Ishikawa (cell line): ENCODE data around the gene TARBP2.

Source experiments
- CEBPB ChIP-seq: IDR thresholded peaks from 2 replicates; pipeline ENCODE4 v1.6.1; 2012
- CREB1 ChIP-seq: IDR thresholded peaks from 2 replicates; pipeline ENCODE4 v1.6.1; 2012; ENCODE audit warnings: low read depth
- EGR1 ChIP-seq: IDR thresholded peaks from 2 replicates; pipeline ENCODE4 v1.6.1; 2012
- EP300 ChIP-seq: IDR thresholded peaks from 2 replicates; pipeline ENCODE4 v1.6.1; 2012; ENCODE audit warnings: borderline replicate concordance
- FOXM1 ChIP-seq: IDR thresholded peaks from 2 replicates; pipeline ENCODE4 v1.6.1; 2012; ENCODE audit warnings: low read depth, borderline replicate concordance
- MAX ChIP-seq: IDR thresholded peaks from 2 replicates; pipeline ENCODE4 v1.6.1; 2012
- NFIC ChIP-seq: IDR thresholded peaks from 2 replicates; pipeline ENCODE4 v1.6.1; 2012
- RAD21 ChIP-seq: IDR thresholded peaks from 2 replicates; pipeline ENCODE4 v1.6.1; 2012; ENCODE audit warnings: low read depth
- REST ChIP-seq: IDR thresholded peaks from 2 replicates; pipeline ENCODE4 v1.6.1; 2012; ENCODE audit warnings: low read depth, mild to moderate bottlenecking
- TAF1 ChIP-seq: IDR thresholded peaks from 2 replicates; pipeline ENCODE4 v1.6.1; 2012; ENCODE audit warnings: low read depth, mild to moderate bottlenecking
- TCF12 ChIP-seq: IDR thresholded peaks from 2 replicates; pipeline ENCODE4 v1.6.1; 2012; ENCODE audit warnings: low read depth
- TEAD4 ChIP-seq: IDR thresholded peaks from 2 replicates; pipeline ENCODE4 v1.6.1; 2012
- YY1 ChIP-seq: IDR thresholded peaks from 2 replicates; pipeline ENCODE4 v1.6.1; 2012; ENCODE audit warnings: low read depth
- TF ChIP-seq, protein P1 (sequence below): IDR thresholded peaks from 2 replicates; pipeline ENCODE4 v1.6.1; 2012

DNA sequence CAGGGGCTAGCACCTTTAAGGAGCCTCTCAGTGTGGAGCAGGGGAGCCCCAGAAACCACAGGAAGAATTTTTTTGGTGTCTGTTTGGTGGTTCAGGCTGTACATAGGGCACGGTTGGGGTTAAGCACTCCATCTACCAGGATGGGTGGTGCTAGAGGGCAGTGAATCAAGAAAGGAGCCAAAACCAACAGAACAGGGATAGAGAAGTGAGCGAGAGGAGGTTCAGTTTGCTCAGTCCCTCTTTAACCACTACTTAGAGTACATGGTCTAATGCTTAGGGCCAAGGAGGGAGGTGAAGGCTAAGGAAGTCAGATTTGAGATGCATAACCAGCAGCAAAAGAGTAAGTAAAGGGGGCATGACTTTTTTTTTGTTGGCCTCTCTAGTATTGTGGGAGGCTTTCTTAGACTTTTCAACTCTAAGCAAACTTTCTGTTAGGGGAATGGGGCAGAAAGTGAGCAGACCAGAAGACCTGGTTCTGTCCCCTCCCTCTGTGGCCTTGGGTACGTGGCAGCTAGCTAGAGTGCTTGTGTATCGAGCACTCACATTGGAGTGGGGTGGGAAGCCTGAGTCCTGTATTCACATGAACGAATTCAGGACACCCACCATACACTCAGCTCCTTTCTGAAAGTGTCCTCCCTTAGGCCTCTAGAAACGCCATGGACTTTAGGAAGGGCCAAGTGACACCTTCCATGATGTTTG is 12.8 kb downstream of the TARBP2 start:
- no peak for TF ChIP-seq MAX
- no peak for TF ChIP-seq YY1
- no peak for TF ChIP-seq CREB1
- no peak for TF ChIP-seq TAF1
- no peak for TF ChIP-seq EGR1
- TF ChIP-seq EP300, result no peak
- no peak for TF ChIP-seq RAD21
- no peak for TF ChIP-seq REST
- no peak for TF ChIP-seq FOXM1
- no peak for TF ChIP-seq CEBPB
- TF ChIP-seq TEAD4, result no peak
- TF ChIP-seq, protein P1, sequence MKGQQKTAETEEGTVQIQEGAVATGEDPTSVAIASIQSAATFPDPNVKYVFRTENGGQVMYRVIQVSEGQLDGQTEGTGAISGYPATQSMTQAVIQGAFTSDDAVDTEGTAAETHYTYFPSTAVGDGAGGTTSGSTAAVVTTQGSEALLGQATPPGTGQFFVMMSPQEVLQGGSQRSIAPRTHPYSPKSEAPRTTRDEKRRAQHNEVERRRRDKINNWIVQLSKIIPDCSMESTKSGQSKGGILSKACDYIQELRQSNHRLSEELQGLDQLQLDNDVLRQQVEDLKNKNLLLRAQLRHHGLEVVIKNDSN, result no peak
- no peak for TF ChIP-seq TCF12
- no peak for TF ChIP-seq NFIC
